Liver (tissue), 3 donors: ENCODE measurements around the gene PSMD12.
A peak's percentile ranks its signal among the peaks of the same experiment; 100 is the strongest.

Experiments
- ATF3 ChIP-seq: IDR thresholded peaks from 2 replicates; pipeline ENCODE4 v1.6.1; 2016; ENCODE audit warnings: antibody characterized with exemption
- EGR1 ChIP-seq, 2 donors: IDR thresholded peaks; 2 replicates each; pipeline ENCODE4 v1.6.1; 2016 to 2018; ENCODE audit warnings: antibody characterized with exemption in 2 of 2, low read depth in 2 of 2
- FOXA1 ChIP-seq: IDR thresholded peaks from 2 replicates; pipeline ENCODE4 v1.6.1; 2016; ENCODE audit warnings: antibody characterized with exemption
- GABPA ChIP-seq, 2 donors: IDR thresholded peaks in 1 of 2; conservative IDR thresholded peaks in 1 of 2; 2 replicates each; pipeline ENCODE4 v1.6.1; 2016; ENCODE audit warnings: antibody characterized with exemption in 2 of 2, mild to moderate bottlenecking in 1 of 2, moderate library complexity in 1 of 2
- JUND ChIP-seq, 2 donors: IDR thresholded peaks; 2 replicates each; pipeline ENCODE4 v1.6.1; 2016; ENCODE audit warnings: antibody characterized with exemption in 2 of 2
- MAX ChIP-seq: IDR thresholded peaks from 2 replicates; pipeline ENCODE4 v1.6.1; 2016; ENCODE audit warnings: antibody characterized with exemption
- NR2F2 ChIP-seq: IDR thresholded peaks from 2 replicates; pipeline ENCODE4 v1.6.1; 2016; ENCODE audit warnings: antibody characterized with exemption
- RAD21 ChIP-seq, 2 donors: IDR thresholded peaks; 2 replicates each; pipeline ENCODE4 v1.6.1; 2016; ENCODE audit warnings: antibody characterized with exemption in 2 of 2, mild to moderate bottlenecking in 2 of 2
- REST ChIP-seq: IDR thresholded peaks from 2 replicates; pipeline ENCODE4 v1.6.1; 2016; ENCODE audit warnings: antibody characterized with exemption, mild to moderate bottlenecking
- RXRA ChIP-seq, 2 donors: IDR thresholded peaks; 2 replicates each; pipeline ENCODE4 v1.6.1; 2017 to 2018; ENCODE audit warnings: antibody characterized with exemption in 2 of 2, mild to moderate bottlenecking in 1 of 2
- SP1 ChIP-seq: IDR thresholded peaks from 2 replicates; pipeline ENCODE4 v1.6.1; 2018; ENCODE audit warnings: antibody characterized with exemption, mild to moderate bottlenecking
- TAF1 ChIP-seq: conservative IDR thresholded peaks from 2 replicates; pipeline ENCODE4 v1.6.1; 2016; ENCODE audit warnings: antibody characterized with exemption, mild to moderate bottlenecking
- TF ChIP-seq, protein P1 (sequence below): fragments of 150-350 bp; IDR thresholded peaks from 2 replicates; pipeline ENCODE4 v1.5.1; 2017; ENCODE audit warnings: improper control_type of control experiment, low read depth, low read length; ENCODE audit not compliant: missing input control
- donor health status: healthy.
- donor health status: healthy.

DNA sequence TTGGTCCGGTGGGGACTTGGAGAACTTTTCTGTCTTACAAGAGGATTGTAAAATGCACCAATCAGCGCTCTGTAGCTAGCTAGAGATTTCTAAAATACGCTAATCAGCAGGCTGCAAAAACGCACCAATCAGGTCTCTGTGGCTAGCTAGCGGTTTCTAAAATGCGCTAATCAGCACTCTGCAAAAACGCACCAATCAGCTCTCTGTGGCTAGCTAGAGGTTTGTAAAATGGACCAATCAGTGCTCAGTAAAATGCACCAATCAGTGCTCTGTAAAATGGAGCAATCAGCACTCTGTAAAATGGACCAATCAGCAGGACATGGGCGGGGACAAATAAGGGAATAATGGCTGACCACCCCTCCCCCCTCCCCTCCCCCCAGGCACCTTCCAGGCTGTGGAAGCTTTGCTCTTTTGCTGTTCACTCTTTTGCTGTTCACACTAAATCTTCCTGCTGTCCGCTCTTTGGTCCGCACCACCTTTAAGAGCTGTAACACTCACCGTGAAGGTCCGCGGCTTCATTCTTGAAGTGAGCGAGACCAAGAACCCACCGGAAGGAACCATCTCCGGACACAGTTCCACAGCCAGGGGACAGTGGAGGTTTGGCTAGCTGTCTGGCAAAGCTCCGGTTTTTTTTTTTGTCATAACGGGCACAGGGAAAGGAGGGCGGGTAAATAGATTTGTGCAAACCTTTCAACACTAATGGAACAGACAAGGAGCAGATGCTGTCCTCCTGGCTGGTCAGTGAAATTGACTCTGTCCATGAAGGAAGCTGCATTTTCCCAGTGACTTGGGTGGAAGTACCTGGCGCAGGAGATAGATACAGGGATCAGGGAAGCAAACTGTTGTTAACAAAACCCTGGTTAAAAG lies 19.0 kb upstream of the PSMD12 start:
- TF ChIP-seq, protein P1, sequence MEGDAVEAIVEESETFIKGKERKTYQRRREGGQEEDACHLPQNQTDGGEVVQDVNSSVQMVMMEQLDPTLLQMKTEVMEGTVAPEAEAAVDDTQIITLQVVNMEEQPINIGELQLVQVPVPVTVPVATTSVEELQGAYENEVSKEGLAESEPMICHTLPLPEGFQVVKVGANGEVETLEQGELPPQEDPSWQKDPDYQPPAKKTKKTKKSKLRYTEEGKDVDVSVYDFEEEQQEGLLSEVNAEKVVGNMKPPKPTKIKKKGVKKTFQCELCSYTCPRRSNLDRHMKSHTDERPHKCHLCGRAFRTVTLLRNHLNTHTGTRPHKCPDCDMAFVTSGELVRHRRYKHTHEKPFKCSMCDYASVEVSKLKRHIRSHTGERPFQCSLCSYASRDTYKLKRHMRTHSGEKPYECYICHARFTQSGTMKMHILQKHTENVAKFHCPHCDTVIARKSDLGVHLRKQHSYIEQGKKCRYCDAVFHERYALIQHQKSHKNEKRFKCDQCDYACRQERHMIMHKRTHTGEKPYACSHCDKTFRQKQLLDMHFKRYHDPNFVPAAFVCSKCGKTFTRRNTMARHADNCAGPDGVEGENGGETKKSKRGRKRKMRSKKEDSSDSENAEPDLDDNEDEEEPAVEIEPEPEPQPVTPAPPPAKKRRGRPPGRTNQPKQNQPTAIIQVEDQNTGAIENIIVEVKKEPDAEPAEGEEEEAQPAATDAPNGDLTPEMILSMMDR = no peak
- TF ChIP-seq ATF3 = no peak
- no peak for TF ChIP-seq MAX
- TF ChIP-seq JUND (IDR thresholded peaks at IDR 0.05) = no peak
- TF ChIP-seq RAD21 (IDR thresholded peaks at IDR 0.05) = peak in 1 of 2 donors; percentile 40
- TF ChIP-seq GABPA (IDR thresholded peaks at IDR 0.05 in 1 of 2, conservative IDR thresholded peaks at IDR 0.05 in 1 of 2) = no peak
- TF ChIP-seq SP1 = peak; percentile 16
- TF ChIP-seq FOXA1 = no peak
- no peak for TF ChIP-seq TAF1
- no peak for TF ChIP-seq EGR1 (IDR thresholded peaks at IDR 0.05; ENCODE audit: low read depth in 2 of 2)
- no peak for TF ChIP-seq REST
- TF ChIP-seq RXRA (IDR thresholded peaks at IDR 0.05) = peak; percentile 14 to 21
- no peak for TF ChIP-seq NR2F2
